ENCODE data around the gene BMPR1A.
A peak's percentile ranks its signal among the peaks of the same experiment; 100 is the strongest.

Gene BMPR1A

GRCh38 chr10:86756511-86757112 lies at the start of gene BMPR1A:
BMPR1A (plus strand) TSS chr10:86756619; CDS start chr10:86876019, 119,400 bp downstream.
- peak within 1 kb of the TSS; percentile 95 to 100 (median 99) for H3K4me2 ChIP-seq

DNA sequence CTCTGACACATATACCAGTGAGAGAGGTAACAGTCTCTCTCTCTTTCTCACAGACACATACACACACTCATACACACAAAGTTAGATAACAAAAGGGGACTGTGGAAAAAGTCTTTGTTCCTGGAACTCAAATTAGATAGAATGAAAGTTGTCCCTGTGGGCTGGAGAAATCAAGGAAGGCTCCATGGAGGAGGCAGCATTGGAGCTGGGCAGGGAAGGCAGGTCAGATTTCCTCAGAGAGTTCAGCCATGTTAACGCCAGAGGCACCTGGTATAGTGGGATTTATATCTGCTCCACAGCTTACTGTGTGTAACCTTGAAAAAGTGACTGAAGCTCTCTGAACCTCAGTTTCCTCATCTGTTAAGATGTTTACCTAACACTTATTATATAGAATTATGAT lies 49.4 kb upstream of the BMPR1A start:
- Histone ChIP-seq H3K9ac (no peak overlapping the region), H3K27me3 (peaks cover 0 to 7% (median 4%) of the 10 kb centered on the region in 11 experiments; a peak in 13 of 22 replicates), H3K36me3 (no peaks in the 10 kb centered on the region), H3K4me1 (peaks cover 6 to 17% (median 9%) of the 10 kb centered on the region in 10 experiments; a peak in 18 of 20 replicates), H3K9me3 (replicated peaks in 1 of 11) (no peaks in the 10 kb centered on the region), H3K4me2 (no peak overlapping the region), H3K27ac (no peak overlapping the region), H3K4me3 (no peak overlapping the region), H4K20me1 (no peaks in the 10 kb centered on the region)
- TF ChIP-seq Cebpa-rat (IDR thresholded peaks at IDR 0.05), result no peak

More at GRCh38 chr10:86756511-86757112, at the start of gene BMPR1A:
- no peaks in the 10 kb centered on the region for H3K9me3 ChIP-seq (replicated peaks in 1 of 11)
- peak within 1 kb of the TSS; percentile 60 to 89 (median 72) for H3K4me3 ChIP-seq
- peaks cover 82 to 99% (median 96%) of the 10 kb centered on the region in 11 experiments for H3K27me3 ChIP-seq
- no peak for TF ChIP-seq Cebpa-rat (IDR thresholded peaks at IDR 0.05)
- H3K27ac ChIP-seq, result peak within 1 kb of the TSS in 6 of 11 experiments; percentile 35 to 64 (median 53); a peak in 8 of 22 replicates
- H3K9ac ChIP-seq, result peak within 1 kb of the TSS; percentile 38 to 84 (median 74); a peak in 21 of 22 replicates
- H3K36me3 ChIP-seq, result no peaks in the 10 kb centered on the region
- H4K20me1 ChIP-seq, result peaks cover 4 to 52% (median 35%) of the 10 kb centered on the region in 11 experiments; a peak in 17 of 22 replicates
- H3K4me1 ChIP-seq, result peaks cover 14 to 31% (median 17%) of the 10 kb centered on the region in 10 experiments

GRCh38 chr10:86707505-86707904 lies 48.9 kb upstream of the BMPR1A start:
- Histone ChIP-seq H4K20me1 (no peaks in the 10 kb centered on the region), H3K4me2 (no peak overlapping the region), H3K27me3 (peaks cover 0 to 12% (median 8%) of the 10 kb centered on the region in 11 experiments; a peak in 14 of 22 replicates), H3K4me1 (peaks cover 6 to 22% (median 14%) of the 10 kb centered on the region in 10 experiments; a peak in 19 of 20 replicates), H3K9me3 (replicated peaks in 1 of 11) (no peaks in the 10 kb centered on the region), H3K9ac (no peak overlapping the region), H3K27ac (no peak overlapping the region), H3K36me3 (no peaks in the 10 kb centered on the region), H3K4me3 (no peak overlapping the region)
- no peak for TF ChIP-seq Cebpa-rat (IDR thresholded peaks at IDR 0.05)

DNA sequence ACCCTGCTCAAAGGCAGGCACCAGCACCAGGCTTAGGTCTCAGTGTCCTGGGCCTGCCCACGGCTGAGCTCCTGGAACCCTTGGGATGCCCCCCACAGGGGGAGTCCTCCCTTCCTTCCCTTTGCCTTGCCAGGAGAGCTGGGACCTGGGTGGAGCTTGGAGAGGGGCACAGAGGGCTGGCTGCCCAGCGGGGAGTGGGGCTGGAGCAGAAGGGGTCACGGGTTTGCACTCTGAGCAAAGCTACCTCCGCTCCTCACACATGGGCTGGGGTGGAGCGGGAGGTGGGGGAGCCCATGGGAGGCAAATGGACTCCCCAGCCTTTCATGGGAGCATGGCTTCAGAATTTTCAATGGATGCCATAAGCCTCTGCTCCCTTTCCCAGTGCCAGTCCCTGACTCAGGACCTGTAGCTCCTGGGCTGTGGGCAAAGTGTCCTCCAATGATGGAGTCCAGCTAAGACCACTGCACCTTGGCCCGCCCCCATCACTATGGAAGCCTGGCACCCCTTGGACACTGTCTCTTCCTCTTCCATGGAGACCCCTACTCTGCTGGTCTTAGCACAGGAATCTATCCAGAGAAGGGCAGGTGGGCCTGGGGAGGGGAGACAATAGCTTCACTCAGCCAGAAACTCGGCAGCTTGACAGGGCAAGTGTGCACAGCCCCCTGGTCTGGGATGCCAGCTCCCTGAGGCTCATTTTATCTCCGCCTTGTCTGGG lies 48.2 kb upstream of the BMPR1A start:
- H3K4me1 ChIP-seq, result peaks cover 6 to 24% (median 16%) of the 10 kb centered on the region in 10 experiments; a peak in 19 of 20 replicates

GRCh38 chr10:86708783-86709380 lies 47.5 kb upstream of the BMPR1A start:
- no peak for TF ChIP-seq Cebpa-rat (IDR thresholded peaks at IDR 0.05)
- no peaks in the 10 kb centered on the region for H4K20me1 ChIP-seq

More for the DNA sequence above, 48.2 kb upstream of the BMPR1A start:
- H3K9me3 ChIP-seq (replicated peaks in 1 of 11), result no peaks in the 10 kb centered on the region
- H4K20me1 ChIP-seq, result no peaks in the 10 kb centered on the region
- no peak overlapping the region for H3K9ac ChIP-seq
- no peak overlapping the region for H3K27ac ChIP-seq
- peaks cover 0 to 18% (median 11%) of the 10 kb centered on the region in 11 experiments; a peak in 14 of 22 replicates for H3K27me3 ChIP-seq
- H3K36me3 ChIP-seq, result no peaks in the 10 kb centered on the region
- no peak overlapping the region for H3K4me2 ChIP-seq
- no peak overlapping the region for H3K4me3 ChIP-seq
- no peak for TF ChIP-seq Cebpa-rat (IDR thresholded peaks at IDR 0.05)

GRCh38 chr10:86709396-86710185 lies 46.8 kb upstream of the BMPR1A start:
- no peak overlapping the region for H3K27ac ChIP-seq
- H3K27me3 ChIP-seq, result peaks cover 0 to 26% (median 11%) of the 10 kb centered on the region in 11 experiments; a peak in 14 of 22 replicates
- H3K4me3 ChIP-seq, result no peak overlapping the region
- H3K4me1 ChIP-seq, result peaks cover 6 to 21% (median 16%) of the 10 kb centered on the region in 10 experiments; a peak in 19 of 20 replicates
- no peak for TF ChIP-seq Cebpa-rat (IDR thresholded peaks at IDR 0.05)
- H4K20me1 ChIP-seq, result no peaks in the 10 kb centered on the region
- no peaks in the 10 kb centered on the region for H3K9me3 ChIP-seq (replicated peaks in 1 of 11)
- H3K9ac ChIP-seq, result no peak overlapping the region
- no peaks in the 10 kb centered on the region for H3K36me3 ChIP-seq
- H3K4me2 ChIP-seq, result peak overlapping the region in 1 of 11 experiments; percentile 91; a peak in 2 of 22 replicates

More at GRCh38 chr10:86708783-86709380, 47.5 kb upstream of the BMPR1A start:
- Histone ChIP-seq H3K4me1 (peaks cover 6 to 24% (median 16%) of the 10 kb centered on the region in 10 experiments; a peak in 19 of 20 replicates), H3K9me3 (replicated peaks in 1 of 11) (no peaks in the 10 kb centered on the region), H3K27ac (no peak overlapping the region), H3K9ac (no peak overlapping the region), H3K36me3 (no peaks in the 10 kb centered on the region), H3K27me3 (peaks cover 0 to 24% (median 11%) of the 10 kb centered on the region in 11 experiments; a peak in 14 of 22 replicates), H3K4me3 (no peak overlapping the region), H3K4me2 (no peak overlapping the region)

GRCh38 chr10:86710987-86711512 lies 45.4 kb upstream of the BMPR1A start:
- H3K36me3 ChIP-seq, result no peaks in the 10 kb centered on the region
- TF ChIP-seq Cebpa-rat (IDR thresholded peaks at IDR 0.05), result no peak
- H3K4me3 ChIP-seq, result peak overlapping the region; percentile 68 to 84 (median 76)
- H3K4me2 ChIP-seq, result peak overlapping the region; percentile 76 to 92 (median 86)
- H3K9ac ChIP-seq, result peak overlapping the region; percentile 78 to 94 (median 86)
- no peaks in the 10 kb centered on the region for H3K9me3 ChIP-seq (replicated peaks in 1 of 11)
- peaks cover 6 to 21% (median 16%) of the 10 kb centered on the region in 10 experiments; a peak in 19 of 20 replicates for H3K4me1 ChIP-seq
- no peaks in the 10 kb centered on the region for H4K20me1 ChIP-seq
- peak overlapping the region; percentile 73 to 93 (median 84) for H3K27ac ChIP-seq
- peaks cover 0 to 26% (median 11%) of the 10 kb centered on the region in 11 experiments; a peak in 14 of 22 replicates for H3K27me3 ChIP-seq
